Stomach (tissue), 9 donors: ENCODE results near the gene WNT3. TPM values are rescaled to one million over a fixed set of nuclear protein-coding genes. Genes with fewer than 3 reads are reported as not detected.

Experiments used
- DNase-seq, 2 donors: peaks; one replicate each; pipeline versions ENCODE4 v3.0.0 to v3.0.0-alpha.2; 2013 to 2019
- H3K27ac ChIP-seq, 5 donors: fragments of 200-600 bp in 4 of 5; sonication (generic) in 4 of 5; one replicate each; pipeline ENCODE4 v1.5.1; 2013 to 2019; ENCODE audit warnings: mild to moderate bottlenecking in 1 of 5, moderate library complexity in 1 of 5
- H3K27me3 ChIP-seq, 3 donors: fragments of 200-600 bp; sonication (generic); one replicate each; pipeline ENCODE4 v1.5.1; 2017 to 2019; ENCODE audit warnings: mixed run types in 1 of 3
- H3K36me3 ChIP-seq, 4 donors: fragments of 200-600 bp; sonication (generic); 1 replicate in 3 of 4; 2 replicates in 1 of 4; pipeline ENCODE4 v1.5.1; 2016 to 2019
- H3K4me1 ChIP-seq, 4 donors: fragments of 200-600 bp; sonication (generic); one replicate each; pipeline ENCODE4 v1.5.1; 2016 to 2019
- H3K4me3 ChIP-seq, 4 donors: fragments of 200-600 bp; sonication (generic) in 3 of 4; one replicate each; pipeline ENCODE4 v1.5.1; 2016 to 2019; ENCODE audit warnings: mild to moderate bottlenecking in 1 of 4
- H3K9me3 ChIP-seq, 4 donors: fragments of 200-600 bp; sonication (generic); one replicate each; pipeline ENCODE4 v1.5.1; 2016 to 2019
- CTCF ChIP-seq, 7 experiments: fragments of 450-650 bp in 4 of 7; fragments of 200-600 bp in 3 of 7; sonication (generic) in 3 of 7; IDR thresholded peaks; one replicate each; pipeline ENCODE4 v1.5.1; 2016 to 2019; ENCODE audit warnings: antibody characterized with exemption in 7 of 7, control low read depth in 2 of 7, mild to moderate bottlenecking in 1 of 7
- EP300 ChIP-seq: sonication (generic); formaldehyde crosslinking; IDR thresholded peaks from one replicate; pipeline ENCODE4 v1.6.1; 2017; ENCODE audit warnings: antibody characterized with exemption
- POLR2A ChIP-seq, 4 donors: fragments of 450-650 bp; IDR thresholded peaks; one replicate each; pipeline ENCODE4 v1.6.1; 2016; ENCODE audit warnings: antibody characterized with exemption in 4 of 4, control low read depth in 2 of 4, mild to moderate bottlenecking in 1 of 4, moderate library complexity in 1 of 4
- POLR2AphosphoS5 ChIP-seq, 3 donors: sonication (generic); formaldehyde crosslinking; IDR thresholded peaks; one replicate each; pipeline ENCODE4 v1.6.1; 2016; ENCODE audit warnings: antibody characterized with exemption in 3 of 3
- WGBS, 5 donors: extraction: QIAGEN DNeasy Blood & Tissue Kit in 3 of 5; methylation state at CpG; one replicate each; pipeline versions ENCODE4 v1.1.5 to v1.1.7; 2013 to 2018; 5-methylcytosine and 5-hydroxymethylcytosine counted together
- intact Hi-C: fragments of 100-400 bp; cut with DNase I; formaldehyde crosslinking; loops from one replicate; pipeline ENCODE4 v1.15.1; 2023; ENCODE audit warnings: low total_unique reads
- polyA plus RNA-seq, 3 donors: library from polyadenylated mRNA; stranded (reverse); fragments of 200-250 nt; gene quantifications; one replicate each; pipeline ENCODE4 v1.2.3, GENCODE V29; 2013
- total RNA-seq, 5 donors: library from RNA; depleted of rRNA; stranded (reverse); fragments of >200 nt; gene quantifications; one replicate each; pipeline versions ENCODE4 v1.1.0 to v1.2.3, GENCODE V29; 2014 to 2016
- donor health status: healthy with polysubstance abuse.
- donor health status: Bipolar disorder and iron deficiency.
- donor health status: healthy.

WNT3 gene
- total and polyA plus RNA-seq, 8 donors, result 0.14 to 0.73 (median 0.34) TPM; not detected in 2

DNA sequence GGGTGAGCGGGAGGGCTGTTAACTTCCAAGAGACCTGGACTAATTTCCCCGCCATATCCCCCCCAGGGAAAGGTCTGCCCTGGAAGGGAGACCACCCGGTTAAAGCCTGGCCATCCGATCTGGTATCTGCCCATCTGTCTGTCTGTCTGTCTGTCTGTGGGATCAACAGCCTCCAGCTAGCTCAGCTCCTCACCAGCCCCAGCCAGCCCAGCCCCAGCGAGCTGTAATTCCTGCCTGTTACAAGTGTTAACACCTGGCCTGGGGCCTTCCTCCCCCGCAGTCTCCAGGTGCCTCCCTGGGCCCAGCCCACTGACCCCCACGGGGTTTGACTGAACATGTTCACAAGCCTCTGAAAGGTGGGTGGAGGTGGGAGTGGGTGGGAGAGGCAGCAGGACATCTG is 4.0 kb downstream of the WNT3 start:
- Histone ChIP-seq H3K27ac (no peak overlapping the region), H3K27me3 (peaks cover 16 to 82% (median 60%) of the 10 kb centered on the region in 3 donors), H3K36me3 (no peaks in the 10 kb centered on the region), H3K9me3 (no peaks in the 10 kb centered on the region), H3K4me1 (peaks cover 13 to 23% (median 15%) of the 10 kb centered on the region in 4 donors), H3K4me3 (no peak overlapping the region)
- DNase-seq, result no peak
- TF ChIP-seq POLR2A (IDR thresholded peaks at IDR 0.05) (no peak), EP300 (no peak), CTCF (IDR thresholded peaks at IDR 0.05) (no peak), POLR2AphosphoS5 (IDR thresholded peaks at IDR 0.05) (no peak)
- intact Hi-C loops, result no loop called here
- 40 to 57% (median 46%) methylated on average over 7 of the region's 7 CpGs for WGBS, 5 donors

DNA sequence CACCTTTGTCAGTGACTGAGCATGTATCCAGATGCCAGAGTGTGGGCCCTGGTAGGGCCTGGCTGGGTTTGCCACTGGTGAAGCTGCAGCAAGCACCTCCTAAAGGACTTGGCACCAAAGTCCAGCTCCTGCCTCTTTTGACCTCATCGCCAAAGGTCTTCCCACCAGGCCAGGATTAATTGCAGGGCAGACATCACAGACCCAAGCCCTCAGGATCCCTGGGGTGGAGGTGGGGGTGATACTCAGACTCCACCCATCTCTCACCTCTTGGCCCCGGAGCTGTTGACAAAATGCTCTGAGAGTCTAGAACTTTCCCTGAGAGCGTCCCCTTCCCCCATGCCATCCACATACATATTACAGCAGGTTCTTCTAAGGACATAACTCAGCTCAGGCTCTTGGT is 4.6 kb downstream of the WNT3 start:
- TF ChIP-seq POLR2A (IDR thresholded peaks at IDR 0.05) (no peak), POLR2AphosphoS5 (IDR thresholded peaks at IDR 0.05) (no peak), EP300 (no peak), CTCF (IDR thresholded peaks at IDR 0.05) (no peak)
- WGBS, 5 donors, result 54 to 68% (median 61%) methylated on average over 3 of the region's 3 CpGs
- H3K36me3 ChIP-seq, result no peaks in the 10 kb centered on the region
- peaks cover 11 to 76% (median 55%) of the 10 kb centered on the region in 3 donors for H3K27me3 ChIP-seq
- intact Hi-C loops, result no loop called here
- DNase-seq, result no peak
- no peak overlapping the region for H3K27ac ChIP-seq
- H3K9me3 ChIP-seq, result no peaks in the 10 kb centered on the region
- H3K4me1 ChIP-seq, result peaks cover 8 to 17% (median 10%) of the 10 kb centered on the region in 4 donors
- H3K4me3 ChIP-seq, result no peak overlapping the region

- TF ChIP-seq POLR2AphosphoS5 (IDR thresholded peaks at IDR 0.05), result no peak
- no peak overlapping the region for H3K27ac ChIP-seq
- H3K4me3 ChIP-seq, result no peak overlapping the region
- WGBS, 5 donors, result 53 to 69% (median 64%) methylated on average over 6 of the region's 6 CpGs
- H3K9me3 ChIP-seq, result no peaks in the 10 kb centered on the region
- H3K4me1 ChIP-seq, result peaks cover 0 to 6% (median under 1%) of the 10 kb centered on the region in 4 donors
- H3K36me3 ChIP-seq, result no peaks in the 10 kb centered on the region
- DNase-seq, result no peak
- H3K27me3 ChIP-seq, result peaks cover 5 to 65% (median 44%) of the 10 kb centered on the region in 3 donors
- intact Hi-C loops, result no loop called here
These were observed 5.7 kb downstream of the WNT3 start for GRCh38 chr17:46812624-46813318.

GRCh38 chr17:46811978-46812583 is 6.4 kb downstream of the WNT3 start:
- no peak overlapping the region for H3K4me3 ChIP-seq
- H3K9me3 ChIP-seq, result no peaks in the 10 kb centered on the region
- TF ChIP-seq CTCF (IDR thresholded peaks at IDR 0.05), result no peak
- TF ChIP-seq POLR2A (IDR thresholded peaks at IDR 0.05), result no peak
- TF ChIP-seq EP300, result no peak
- no peak for TF ChIP-seq POLR2AphosphoS5 (IDR thresholded peaks at IDR 0.05)
- peak in 1 of 2 donors; percentile 20 for DNase-seq
- H3K27ac ChIP-seq, result no peak overlapping the region
- WGBS, 5 donors, result 42 to 54% (median 51%) methylated on average over 11 of the region's 11 CpGs
- no peaks in the 10 kb centered on the region for H3K4me1 ChIP-seq
- intact Hi-C loops, result no loop called here
- H3K36me3 ChIP-seq, result no peaks in the 10 kb centered on the region
- peaks cover 0 to 60% (median 37%) of the 10 kb centered on the region in 3 donors for H3K27me3 ChIP-seq

DNA sequence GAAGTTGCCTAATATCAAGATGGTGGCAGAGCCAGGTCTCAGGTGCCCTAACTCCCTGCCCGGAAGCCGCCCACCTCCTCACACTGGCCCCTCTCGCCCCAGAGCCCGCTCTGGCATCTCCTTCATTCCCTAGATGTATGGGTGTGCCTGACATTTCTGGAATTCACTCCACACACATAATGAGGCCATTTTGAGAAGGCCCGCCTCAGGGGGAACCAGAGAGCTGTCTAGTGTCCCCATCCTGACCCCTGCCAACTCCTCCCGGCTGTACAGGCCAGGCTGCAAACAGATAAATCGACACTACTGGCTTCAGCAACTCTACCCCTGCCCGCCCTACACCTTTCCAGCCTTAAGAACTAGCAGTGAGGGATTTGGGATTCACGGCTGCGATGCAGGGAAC is 7.7 kb downstream of the WNT3 start:
- no peak for TF ChIP-seq POLR2A (IDR thresholded peaks at IDR 0.05)
- TF ChIP-seq POLR2AphosphoS5 (IDR thresholded peaks at IDR 0.05), result no peak
- no peak overlapping the region for H3K4me3 ChIP-seq
- H3K27ac ChIP-seq, result no peak overlapping the region
- WGBS, 5 donors, result 73 to 83% (median 81%) methylated on average over 10 of the region's 10 CpGs
- intact Hi-C loops, result no loop called here
- no peaks in the 10 kb centered on the region for H3K36me3 ChIP-seq
- peaks cover 0 to 54% (median 26%) of the 10 kb centered on the region in 3 donors for H3K27me3 ChIP-seq
- DNase-seq, result no peak
- H3K9me3 ChIP-seq, result no peaks in the 10 kb centered on the region
- no peaks in the 10 kb centered on the region for H3K4me1 ChIP-seq
